GM10266 (cell line): ENCODE results near the gene GM2A.
"Not testable (repeated sequence)": the region's sequence is repeated elsewhere in the genome, so short reads cannot be mapped to it uniquely, and the experiment has no call there.

Source experiments
- DNase-seq: peaks from one replicate; pipeline ENCODE4 v3.0.0; 2012; ENCODE audit errors: extremely low spot score
- TF ChIP-seq, protein P1 (sequence below): IDR thresholded peaks from 2 replicates; pipeline ENCODE4 v1.5.1; 2012; ENCODE audit warnings: mild to moderate bottlenecking, low read depth; ENCODE audit not compliant: control insufficient read depth, insufficient read depth; ENCODE audit errors: missing control alignments

GM2A gene

DNA sequence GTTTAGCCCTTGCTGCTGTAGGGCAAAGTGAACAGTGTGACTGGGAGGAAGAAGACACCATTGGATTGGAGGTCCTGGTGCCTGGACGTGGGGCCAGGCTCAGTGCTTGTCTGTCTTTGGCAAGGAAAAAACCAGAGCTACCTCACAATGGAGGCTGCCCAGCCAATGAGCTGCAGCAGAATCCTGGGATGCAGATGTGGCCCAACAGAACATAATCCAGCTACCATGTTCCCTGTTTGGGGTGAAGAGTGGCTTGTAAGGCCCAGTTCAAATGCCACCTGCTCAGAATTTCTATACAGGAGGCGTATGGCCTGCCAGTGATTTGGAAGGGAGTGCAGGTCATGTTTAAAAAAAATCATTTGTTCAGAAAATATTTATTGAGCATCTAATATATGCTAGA, 50.7 kb downstream of the GM2A start, which contains the start of gene SLC36A3:
Gene SLC36A3 (minus strand): TSS at position 101 of the 400 bp plus-strand sequence. CDS start 412 bp downstream, outside the sequence.
- no peak for DNase-seq
- TF ChIP-seq, protein P1, sequence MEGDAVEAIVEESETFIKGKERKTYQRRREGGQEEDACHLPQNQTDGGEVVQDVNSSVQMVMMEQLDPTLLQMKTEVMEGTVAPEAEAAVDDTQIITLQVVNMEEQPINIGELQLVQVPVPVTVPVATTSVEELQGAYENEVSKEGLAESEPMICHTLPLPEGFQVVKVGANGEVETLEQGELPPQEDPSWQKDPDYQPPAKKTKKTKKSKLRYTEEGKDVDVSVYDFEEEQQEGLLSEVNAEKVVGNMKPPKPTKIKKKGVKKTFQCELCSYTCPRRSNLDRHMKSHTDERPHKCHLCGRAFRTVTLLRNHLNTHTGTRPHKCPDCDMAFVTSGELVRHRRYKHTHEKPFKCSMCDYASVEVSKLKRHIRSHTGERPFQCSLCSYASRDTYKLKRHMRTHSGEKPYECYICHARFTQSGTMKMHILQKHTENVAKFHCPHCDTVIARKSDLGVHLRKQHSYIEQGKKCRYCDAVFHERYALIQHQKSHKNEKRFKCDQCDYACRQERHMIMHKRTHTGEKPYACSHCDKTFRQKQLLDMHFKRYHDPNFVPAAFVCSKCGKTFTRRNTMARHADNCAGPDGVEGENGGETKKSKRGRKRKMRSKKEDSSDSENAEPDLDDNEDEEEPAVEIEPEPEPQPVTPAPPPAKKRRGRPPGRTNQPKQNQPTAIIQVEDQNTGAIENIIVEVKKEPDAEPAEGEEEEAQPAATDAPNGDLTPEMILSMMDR, result no peak

DNA sequence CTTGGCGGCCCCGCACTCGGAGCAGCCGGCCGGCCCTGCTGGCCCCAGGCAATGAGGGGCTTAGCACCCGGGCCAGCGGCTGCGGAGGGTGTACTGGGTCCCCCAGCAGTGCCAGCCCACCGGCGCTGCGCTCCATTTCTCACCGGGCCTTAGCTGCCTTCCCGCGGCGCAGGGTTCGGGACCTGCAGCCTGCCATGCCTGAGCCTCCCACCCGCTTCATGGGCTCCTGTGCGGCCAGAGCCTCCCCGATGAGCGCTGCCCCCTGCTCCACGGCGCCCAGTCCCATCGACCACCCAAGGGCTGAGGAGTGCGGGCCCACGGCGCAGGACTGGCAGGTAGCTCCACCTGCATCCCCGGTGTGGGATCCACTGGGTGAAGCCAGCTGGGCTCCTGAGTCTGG, 56.3 kb downstream of the GM2A start:
- not testable (repeated sequence) for DNase-seq

DNA sequence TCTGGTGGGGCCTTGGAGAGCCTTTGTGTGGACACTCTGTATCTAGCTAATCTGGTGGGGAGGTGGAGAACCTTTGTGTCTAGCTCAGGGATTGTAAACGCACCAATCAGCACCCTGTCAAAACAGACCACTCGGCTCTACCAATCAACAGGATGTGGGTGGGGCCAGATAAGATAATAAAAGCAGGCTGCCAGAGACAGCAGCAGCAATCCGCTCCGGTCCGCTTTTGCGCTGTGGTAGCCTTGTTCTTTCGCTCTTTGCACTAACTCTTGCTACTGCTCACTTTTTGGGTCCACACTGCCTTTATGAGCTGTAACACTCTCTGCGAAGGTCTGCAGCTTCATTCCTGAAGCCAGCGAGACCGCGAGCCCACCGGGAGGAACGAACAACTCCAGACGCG, 56.8 kb downstream of the GM2A start:
- DNase-seq, result not testable (repeated sequence)

DNA sequence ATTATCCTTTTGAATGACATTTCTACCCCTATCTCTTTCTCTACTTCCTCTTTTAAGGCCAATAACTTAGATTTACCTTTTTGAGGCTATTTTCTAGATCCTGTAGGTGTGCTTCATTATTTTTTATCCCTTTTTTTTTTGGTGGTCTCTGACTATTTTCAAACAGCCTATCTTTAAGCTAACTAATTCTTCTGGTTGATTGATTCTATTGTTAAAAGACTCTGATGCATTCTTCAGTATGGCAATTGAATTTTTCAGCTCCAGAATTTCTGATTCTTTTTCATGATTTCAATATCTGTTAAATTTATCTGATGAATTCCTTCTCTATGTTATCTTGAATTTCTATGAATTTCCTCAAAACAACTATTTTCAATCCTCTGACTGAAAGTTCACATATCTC, 57.9 kb downstream of the GM2A start:
- no peak for DNase-seq
- TF ChIP-seq, protein P1, result no peak

DNA sequence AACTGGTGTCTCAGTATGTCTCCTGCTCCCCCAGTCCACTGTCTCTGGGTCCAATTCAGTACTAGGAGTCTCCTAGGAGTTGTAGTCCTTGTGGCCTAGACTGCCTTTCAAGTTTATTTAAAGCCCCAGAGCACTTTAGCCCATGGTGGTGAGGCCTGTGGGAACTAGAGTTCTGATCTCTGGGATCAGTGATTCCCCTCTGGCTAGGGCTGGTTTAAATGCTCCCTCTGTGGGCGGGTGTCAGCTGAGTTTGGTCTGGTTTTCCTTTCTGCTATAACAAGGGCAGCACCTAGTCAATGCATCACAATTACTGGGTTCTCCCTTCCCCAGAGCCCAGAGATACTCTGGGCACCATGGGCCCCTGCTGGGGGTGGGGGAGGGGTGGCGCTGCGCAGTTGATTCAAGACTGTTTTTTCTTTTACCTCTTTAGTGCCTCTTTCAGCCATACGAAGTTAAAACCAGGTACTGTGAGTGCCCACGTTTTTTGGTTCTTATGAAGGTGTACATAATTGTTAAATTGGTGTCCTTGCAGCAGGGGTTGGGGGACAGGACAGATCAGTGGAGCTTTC, 59.9 kb downstream of the GM2A start:
- no peak for DNase-seq
- TF ChIP-seq, protein P1, result no peak

DNA sequence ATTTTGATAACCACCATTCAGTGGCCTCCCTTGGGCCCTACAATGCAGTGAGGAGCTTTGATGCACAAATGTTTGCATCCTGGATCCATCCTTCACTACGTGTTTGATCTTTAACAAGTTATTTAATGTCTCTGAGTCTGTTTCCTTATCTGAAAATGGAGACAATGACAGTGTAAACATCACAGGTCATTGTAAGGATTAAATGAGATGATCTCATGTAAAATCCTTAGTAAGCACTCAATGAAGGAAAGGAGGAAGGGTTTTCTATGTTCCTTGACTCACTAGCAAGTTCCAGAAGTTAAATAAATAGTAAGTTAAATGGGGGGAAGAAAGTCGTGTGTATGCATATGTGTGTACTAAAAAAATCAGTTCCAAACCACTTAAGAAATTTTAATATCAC, 60.4 kb downstream of the GM2A start:
- TF ChIP-seq, protein P1, result no peak
- DNase-seq, result no peak

DNA sequence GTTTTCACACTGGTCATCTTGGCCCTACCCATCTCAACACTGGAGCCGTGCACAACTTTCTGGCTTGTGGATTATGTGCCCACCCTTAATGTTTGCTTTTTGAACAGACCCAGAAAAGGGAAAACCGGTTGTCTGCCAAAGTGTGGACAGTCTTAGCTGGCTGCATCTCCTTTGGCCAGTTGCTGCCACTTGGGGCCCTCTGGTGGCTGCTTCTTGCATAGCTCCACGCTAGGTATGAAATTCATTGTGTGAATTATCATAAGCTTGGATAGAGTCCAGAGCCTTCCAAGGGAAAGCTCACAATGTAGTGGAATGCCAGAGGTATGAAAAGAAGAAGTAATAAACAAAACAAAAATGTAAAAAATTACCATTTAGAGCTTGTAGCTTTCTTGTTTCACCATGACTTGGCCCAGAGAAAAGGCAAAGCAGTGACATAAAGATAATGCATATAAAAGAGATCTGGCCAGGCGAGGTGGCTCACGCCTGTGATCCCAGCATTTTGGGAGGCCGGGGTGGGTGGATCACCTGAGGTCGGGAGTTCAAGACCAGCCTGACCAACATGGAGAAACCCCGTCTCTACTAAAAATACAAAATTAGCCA, 63.1 kb downstream of the GM2A start:
- peak; percentile 81 for DNase-seq
- TF ChIP-seq, protein P1, result peak; percentile 93

DNA sequence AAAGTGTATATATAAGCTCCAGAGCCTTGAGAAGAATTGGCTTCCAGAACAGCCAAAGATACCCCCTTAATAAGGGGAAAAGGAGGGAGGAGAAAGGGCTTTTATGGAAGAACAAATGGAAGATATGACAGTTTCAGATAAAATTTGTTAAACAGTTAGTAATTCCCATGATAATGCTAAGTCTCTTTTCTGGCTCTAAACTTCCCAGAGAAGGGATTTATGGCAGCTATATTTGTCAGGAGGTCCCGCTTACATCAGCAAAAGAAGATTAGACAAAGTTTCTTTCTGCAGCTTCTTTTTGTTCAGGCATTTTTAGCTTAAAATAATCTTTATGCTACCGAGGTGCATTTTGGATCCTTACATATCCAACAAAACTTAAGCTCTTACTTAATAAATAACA, 64.9 kb downstream of the GM2A start:
- TF ChIP-seq, protein P1, result no peak
- no peak for DNase-seq
